AML-193 (cell line): ENCODE results near the gene LGR6.
"Not testable (repeated sequence)": the region's sequence is repeated elsewhere in the genome, so short reads cannot be mapped to it uniquely, and the experiment has no call there.

Experiments used
- DNase-seq, 2 experiments: peaks; one replicate each; lab custom pipeline; 2025; lab: John Stamatoyannopoulos, UW

The LGR6 gene

DNA sequence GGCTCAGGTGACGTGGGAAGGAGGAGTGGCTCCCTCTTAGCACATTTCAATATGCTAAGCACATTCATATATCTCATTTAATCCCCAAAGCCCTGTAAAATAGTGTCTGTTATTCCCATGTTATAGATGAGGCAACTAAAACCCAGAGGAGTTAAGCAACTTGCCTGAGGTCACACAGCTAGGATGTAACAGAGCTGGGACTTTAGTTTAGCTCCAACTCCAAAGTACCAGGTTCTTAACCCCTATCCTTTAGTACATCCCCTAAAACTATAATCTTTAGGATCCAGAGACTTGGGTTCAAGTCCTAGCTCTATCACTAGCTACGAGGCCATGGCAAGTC lies 48.5 kb downstream of the LGR6 start:
- no peak for DNase-seq

DNA sequence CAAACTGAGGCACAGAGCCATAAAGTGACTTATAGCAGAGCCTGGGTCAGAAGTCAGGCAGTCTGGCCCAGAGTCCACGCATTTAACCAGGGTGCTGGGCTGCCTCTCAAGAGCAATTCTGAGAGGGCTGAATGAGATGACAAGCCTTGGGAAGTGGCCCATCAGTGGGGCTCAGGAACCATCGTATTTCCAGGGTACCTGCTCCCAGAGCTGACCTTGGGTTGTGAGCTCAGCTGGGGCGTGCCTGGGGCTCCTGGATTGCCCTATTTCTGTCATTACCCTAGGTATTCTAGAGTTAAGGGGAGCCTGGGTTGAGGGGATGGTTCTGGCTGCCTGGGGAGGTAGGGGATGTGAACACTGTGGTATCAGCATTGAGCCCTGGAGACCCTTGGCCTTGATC lies 49.4 kb downstream of the LGR6 start:
- no peak for DNase-seq

DNA sequence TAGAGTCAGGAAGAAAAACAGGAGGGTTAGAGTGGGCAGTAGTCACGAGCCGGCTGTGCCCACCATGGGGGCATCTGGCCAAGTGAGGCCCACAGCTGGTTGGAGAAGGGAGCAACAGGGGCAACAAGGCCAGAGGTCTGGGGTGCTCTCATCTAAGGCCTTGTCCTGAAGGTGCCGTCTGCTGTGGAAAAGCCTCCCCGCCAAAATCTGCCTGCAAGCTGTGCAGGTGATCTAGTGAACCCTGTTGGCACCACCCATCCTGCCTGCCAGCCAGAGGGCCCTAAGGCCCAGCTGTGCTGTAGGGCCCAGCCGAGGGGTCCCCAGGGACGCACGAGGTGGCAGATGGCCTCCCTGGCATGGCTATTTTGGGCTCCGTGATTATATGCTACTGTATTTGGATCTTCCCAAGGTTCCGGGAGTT lies 51.3 kb downstream of the LGR6 start:
- DNase-seq: no peak

GRCh38 chr1:202245391-202245790 lies 51.8 kb downstream of the LGR6 start:
- no peak for DNase-seq

GRCh38 chr1:202247104-202247503 lies 53.5 kb downstream of the LGR6 start:
- DNase-seq: no peak

GRCh38 chr1:202247837-202248795 lies 54.5 kb downstream of the LGR6 start:
- DNase-seq: no peak

DNA sequence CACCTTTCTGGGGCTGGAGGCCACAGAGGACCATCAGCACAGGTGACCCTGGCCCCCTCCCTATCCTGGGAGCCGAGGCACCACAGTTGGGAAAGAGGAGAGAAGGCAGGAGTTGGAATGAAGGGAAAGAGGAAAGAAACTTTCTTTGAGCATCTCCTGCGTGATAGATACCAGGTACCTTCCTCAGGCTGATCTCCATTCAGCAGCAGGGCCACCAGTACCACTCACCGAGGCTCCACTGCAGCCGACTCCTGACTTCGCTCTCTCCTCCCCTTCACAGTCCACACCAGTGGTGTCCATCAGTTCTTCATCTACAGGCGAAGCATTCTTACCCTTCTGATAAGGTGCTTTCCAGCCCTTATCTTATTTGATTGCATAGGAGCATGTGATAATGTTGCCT lies 55.3 kb downstream of the LGR6 start:
- no peak for DNase-seq

- DNase-seq: no peak
Observed at GRCh38 chr1:202249436-202249835, 55.8 kb downstream of the LGR6 start.

- no peak for DNase-seq
Observed at GRCh38 chr1:202249846-202250245, 56.2 kb downstream of the LGR6 start.

DNA sequence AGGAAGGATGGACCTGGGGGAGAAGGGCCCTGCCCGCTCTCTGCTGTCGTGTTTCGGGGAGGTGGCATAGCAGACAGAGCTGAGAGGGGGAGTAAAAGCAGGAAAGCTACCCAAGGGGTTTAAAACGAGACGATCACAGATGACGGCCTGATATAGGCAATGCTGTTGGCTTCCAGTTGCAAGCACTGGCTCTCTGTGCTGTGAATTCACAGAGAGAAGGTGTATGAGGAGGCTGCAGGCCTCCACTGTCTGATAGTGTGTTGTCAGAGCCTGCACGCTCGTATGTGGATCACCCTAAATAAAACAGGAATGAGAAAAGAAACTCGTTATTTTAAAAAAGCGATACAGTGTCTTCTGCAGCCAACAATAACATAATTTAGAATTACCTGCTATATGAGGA lies 57.4 kb downstream of the LGR6 start:
- no peak for DNase-seq

DNA sequence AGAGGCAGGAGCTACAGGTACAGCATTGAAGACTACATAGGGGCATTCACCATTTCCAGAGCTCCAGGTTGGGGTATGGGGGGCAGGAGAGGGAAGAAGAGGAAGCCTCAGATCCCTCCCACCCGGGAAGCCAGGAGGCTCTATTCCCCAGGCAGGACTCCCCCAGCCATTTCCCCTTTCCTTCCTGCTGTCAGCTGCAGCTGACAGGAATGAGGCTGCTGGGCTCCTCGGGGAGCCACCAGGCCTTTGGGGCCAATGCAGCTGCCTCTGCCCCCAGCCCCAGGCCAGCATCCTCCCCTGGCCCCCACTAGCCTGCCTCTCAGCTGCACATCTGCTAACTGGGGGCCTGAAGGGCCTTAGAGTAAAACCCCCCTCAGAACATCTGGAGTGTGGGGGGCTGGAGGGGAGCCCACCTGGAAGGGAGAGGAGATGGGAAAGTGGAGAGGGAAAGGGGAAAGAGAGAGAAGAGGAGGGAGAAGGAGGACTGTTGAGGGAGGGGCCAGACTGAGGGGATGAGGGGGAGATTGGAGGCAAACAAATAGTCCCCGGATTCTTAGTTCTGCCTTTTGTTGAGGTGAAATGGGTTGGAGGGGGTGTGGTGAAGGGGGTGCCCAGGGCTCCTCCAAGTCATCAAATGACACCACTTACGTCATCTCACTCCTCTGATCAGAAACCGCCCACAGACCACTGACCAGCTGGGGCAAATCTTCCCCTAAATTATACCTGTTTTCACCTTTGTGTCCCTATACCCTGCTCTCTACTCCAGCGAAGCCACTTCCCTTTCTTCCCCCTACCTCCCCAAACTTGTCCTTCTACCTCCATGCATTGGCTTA lies 58.0 kb downstream of the LGR6 start:
- DNase-seq: no peak

DNA sequence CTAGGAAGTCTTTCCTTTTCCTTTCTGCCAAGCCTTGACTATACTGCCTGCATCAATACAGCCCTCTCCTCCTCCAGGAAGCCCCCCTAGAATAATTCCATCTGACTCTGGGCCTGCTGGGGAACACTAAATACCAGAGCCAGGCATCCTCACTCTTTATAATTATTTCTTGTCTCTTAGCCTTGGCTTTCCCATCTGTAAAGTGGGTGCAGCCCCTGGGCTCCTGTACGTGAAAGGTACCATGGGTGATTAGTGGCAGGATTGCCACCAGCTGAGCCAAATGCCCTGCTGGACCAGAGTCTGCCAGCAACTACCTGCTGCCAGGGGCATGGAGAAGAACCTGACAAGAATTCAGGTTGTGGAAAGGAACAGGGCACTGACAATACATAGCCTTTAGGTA lies 58.7 kb downstream of the LGR6 start:
- DNase-seq: no peak

GRCh38 chr1:202254454-202255252 lies 61.1 kb downstream of the LGR6 start:
- DNase-seq: no peak

- no peak for DNase-seq
Observed at GRCh38 chr1:202255343-202255742, 61.7 kb downstream of the LGR6 start.

DNA sequence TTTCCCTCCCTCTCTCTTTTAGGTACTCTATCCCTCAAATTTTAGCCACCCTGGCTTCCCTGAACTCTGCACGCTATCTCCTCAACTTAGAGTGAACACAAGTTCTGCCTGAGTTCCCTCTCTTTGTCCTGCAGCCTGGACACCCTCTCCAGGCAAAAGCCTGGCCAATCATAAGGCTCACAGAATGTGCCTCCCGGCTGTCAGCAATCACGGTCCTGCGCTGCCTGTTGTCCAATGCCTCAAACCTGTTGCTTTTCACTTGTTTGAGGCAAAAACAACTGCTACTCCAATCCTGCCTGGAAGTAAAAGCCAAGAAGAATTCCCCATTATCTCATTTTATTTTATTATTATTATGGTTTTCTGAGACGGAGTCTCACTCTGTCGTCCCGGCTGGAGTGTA lies 66.1 kb downstream of the LGR6 start:
- DNase-seq: no peak

DNA sequence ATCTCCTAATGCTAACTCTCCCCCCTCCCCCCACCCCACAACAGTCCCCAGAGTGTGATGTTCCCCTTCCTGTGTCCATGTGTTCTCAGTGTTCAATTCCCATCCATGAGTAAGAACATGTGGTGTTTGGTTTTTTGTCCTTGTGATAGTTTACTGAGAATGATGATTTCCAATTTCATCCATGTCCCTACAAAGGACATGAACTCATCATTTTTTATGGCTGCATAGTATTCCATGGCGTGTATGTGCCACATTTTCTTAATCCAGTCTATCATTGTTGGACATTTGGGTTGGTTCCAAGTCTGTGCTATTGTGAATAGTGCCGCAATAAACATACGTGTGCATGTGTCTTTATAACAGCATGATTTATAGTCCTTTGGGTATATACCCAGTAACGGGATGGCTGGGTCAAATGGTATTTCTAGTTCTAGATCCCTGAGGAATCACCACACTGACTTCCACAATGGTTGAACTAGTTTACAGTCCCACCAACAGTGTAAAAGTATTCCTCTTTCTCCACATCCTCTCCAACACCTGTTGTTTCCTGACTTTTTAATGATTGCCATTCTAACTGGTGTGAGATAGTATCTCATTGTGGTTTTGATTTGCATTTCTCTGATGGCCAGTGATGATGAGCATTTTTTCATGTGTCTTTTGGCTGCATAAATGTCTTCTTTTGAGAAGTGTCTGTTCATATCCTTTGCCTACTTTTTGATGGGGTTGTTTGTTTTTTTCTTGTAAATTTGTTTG lies 67.8 kb downstream of the LGR6 start:
- DNase-seq: not testable (repeated sequence)

GRCh38 chr1:202263628-202264027 lies 70.0 kb downstream of the LGR6 start:
- DNase-seq: no peak

- DNase-seq: no peak
Observed at GRCh38 chr1:202264300-202264699, 70.7 kb downstream of the LGR6 start.

DNA sequence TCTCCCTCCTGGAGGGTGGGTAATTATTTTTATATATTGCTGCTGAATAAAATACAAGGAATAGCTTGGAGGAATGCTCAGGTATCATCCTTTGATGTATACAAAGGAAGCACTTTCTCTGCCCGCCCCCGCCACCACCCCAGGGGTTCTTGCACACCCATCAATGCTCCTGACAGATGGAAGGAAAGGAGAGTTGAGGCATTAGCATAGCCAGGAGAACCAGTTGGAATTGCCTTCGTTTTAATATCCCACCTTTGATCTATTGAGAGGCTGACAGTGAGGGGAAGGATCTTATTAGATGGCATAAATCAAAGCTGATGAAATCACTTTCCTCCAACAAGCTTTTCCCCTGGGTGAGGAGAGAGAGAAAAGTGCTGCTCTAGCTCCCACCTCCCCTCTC lies 71.1 kb downstream of the LGR6 start:
- no peak for DNase-seq

DNA sequence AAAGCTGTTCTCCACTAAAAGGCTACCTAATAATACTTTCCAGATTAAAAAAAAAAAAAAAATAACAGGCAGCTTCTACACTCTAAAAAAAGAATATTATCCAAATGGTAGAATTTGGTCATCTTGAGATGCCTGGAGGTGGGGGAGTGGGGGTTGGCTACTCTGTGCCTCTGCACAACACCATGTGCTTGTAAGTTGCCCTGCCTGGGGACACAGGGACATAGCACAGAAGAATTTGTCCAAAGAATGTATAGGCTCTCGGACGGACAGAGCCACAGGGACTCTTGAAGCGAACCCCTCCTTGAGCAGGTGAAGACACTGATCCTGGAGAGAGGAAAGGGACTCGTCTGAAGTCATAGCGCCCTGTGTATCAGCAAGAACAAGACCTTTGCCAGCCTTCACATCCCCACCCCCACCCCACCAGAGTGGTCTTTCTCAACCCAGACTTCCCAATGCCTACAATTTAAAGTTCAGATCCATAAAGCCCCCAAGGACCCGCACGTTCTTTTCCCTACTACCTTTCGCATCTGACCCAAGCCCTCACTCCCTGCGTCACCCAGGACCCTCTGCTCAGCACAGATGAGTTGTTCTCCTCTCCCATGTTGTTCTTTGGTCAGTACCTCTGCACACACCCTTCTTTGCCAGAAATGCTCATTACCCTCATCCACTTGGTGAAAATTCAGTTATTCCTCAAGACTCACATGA lies 72.6 kb downstream of the LGR6 start:
- no peak for DNase-seq

- no peak for DNase-seq
Observed at GRCh38 chr1:202268032-202268431, 74.4 kb downstream of the LGR6 start.
